SW 1271 (cell line): ENCODE data around the gene MAB21L4.
A peak's percentile ranks its signal among the peaks of the same experiment; 100 is the strongest.
"Not testable (repeated sequence)": the region's sequence is repeated elsewhere in the genome, so short reads cannot be mapped to it uniquely, and the experiment has no call there.

ENCODE experiments used
- DNase-seq, 2 experiments: peaks; one replicate each; lab custom pipeline; 2025; lab: John Stamatoyannopoulos, UW

Gene MAB21L4

DNA sequence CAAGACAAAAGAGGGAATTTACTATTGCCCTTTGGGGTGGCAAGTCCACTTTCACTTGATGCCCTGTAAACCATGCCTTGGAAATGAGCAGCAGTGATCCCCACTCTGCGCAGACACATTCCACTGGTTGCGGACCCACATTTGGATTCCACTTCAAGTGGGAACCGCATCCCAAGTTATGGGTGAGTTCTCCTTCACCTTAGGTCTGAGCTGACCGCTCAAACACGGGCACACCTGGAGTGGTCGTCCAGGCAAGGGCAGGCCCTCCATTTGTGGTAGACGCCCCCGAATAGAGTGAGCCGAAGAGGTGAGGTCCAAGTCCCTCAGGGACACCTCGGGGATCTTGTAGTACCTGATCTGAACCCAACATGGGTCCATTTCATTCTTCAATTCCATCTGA is 37.1 kb downstream of the MAB21L4 start:
- no peak for DNase-seq

DNA sequence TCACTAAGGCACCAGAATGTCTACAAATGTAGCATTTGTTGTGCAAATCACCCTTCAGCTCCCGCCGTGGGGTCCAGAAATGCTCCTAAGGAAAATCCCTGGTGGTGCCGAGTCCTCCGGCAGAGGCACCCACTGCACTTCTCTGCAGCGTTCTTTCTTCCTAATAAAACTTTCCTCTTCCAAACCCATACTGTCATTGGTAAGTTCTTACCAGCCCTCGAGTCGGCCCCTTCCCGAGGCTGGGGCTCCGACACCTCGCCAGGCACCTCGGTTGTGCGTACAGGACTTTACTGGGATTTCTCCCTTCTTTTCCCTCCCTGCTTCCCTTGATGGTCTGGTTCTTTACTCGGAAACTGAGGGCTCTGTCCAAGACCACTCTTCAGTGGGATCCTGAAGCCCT is 37.6 kb downstream of the MAB21L4 start:
- no peak for DNase-seq

DNA sequence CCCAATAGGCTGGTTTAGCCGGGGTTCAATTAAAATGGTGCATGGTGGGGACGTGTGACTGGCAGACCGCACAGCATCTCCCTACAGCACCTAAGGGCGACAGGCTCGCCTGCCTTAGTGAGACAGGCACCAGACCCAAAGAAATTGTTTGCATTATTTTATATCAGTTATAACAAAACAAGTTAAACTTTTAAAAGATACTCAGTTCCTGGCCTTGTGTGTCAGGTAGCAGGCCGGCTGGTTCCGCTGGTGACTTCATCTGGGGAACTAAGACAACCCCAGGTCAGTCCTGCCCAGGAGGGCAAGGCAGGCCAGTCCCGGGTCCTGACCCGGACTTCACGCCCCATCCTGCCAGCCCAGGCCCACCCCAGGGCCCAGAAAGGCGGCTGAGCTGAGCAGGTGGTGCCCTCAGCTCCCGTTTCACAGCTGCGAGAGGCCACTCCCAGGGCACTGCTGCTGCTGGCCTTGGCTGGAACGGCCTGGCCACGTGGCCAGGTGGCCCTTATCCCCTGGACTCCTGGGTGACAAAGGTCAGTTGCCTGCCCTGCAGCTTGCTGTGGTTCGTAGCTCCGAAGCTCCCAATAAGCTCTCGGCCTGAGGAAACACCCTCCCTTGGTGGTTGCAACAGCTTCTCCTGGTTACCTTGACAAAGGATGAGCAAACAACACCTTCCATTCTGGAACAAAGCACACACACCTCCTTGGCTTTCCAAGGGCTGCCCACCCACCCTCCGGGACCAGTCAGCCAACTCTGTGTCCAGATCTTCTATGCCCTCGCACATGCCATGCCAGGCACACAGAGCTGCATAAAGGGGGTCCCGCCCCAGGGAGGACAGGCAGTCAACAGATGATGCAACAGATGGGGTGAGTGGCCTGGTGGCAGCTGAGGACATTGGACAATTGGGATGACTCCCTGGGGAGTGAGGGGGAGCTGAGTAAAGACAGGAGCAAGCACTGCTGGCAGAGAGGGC is 38.6 kb downstream of the MAB21L4 start:
- DNase-seq = no peak

DNA sequence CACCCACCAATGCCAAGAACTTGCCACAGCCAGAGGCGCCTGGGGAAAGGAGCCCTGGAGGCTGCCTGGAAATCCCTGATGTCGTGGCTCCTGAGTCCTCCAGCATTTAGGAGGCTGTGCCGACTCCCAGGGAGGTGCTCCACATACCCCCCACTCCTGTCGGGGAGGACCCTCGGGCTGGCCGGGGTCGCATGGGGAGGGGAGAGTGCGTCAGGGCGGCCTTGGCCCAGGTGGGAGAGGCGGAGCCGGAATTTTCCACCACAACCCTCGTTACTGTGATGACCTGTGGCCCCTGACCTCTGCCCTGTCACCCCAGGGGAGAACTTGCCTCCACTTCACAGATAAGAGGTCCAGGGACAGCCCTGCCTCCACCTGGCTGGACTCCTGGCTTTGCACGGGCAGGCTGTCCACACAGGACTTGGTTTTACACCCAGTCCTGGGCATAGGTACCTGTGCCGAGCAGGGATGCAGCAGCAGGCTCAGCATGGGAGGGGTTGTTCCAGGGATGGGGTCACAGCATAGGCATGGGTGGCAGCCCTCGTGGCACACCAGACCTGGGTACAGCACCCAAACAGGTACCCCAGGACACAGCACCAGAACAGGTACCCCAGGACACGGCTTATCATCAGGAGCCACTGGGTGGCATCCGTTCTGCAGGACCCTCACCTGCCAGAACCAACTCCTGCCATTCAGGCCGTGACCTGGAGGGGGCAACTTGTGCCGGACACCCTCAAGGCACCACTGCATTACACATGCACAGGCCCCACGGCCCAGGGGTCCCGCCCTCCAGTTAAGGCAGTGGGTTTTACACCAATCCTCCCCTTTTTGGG is 39.6 kb downstream of the MAB21L4 start:
- no peak for DNase-seq

DNA sequence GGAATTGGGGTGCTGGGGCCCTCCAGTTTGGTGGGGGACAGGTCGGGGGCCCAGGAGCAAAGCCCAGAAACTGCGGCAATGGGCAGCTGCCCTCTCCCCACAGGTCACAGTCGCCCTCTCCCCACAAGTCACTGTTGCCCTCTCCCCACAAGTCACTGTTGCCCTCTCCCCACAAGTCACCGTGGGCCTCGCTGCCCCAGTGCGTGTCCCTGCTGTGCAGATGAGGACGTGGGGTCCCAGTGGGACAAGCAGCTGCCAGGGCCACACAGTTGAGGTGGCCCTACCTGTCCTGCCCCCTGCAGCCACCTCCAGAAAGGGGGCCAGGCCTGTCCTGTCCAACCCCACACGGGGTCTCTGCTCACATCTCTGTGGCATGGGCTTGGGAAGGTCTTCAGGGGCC is 40.3 kb downstream of the MAB21L4 start:
- DNase-seq = no peak

DNA sequence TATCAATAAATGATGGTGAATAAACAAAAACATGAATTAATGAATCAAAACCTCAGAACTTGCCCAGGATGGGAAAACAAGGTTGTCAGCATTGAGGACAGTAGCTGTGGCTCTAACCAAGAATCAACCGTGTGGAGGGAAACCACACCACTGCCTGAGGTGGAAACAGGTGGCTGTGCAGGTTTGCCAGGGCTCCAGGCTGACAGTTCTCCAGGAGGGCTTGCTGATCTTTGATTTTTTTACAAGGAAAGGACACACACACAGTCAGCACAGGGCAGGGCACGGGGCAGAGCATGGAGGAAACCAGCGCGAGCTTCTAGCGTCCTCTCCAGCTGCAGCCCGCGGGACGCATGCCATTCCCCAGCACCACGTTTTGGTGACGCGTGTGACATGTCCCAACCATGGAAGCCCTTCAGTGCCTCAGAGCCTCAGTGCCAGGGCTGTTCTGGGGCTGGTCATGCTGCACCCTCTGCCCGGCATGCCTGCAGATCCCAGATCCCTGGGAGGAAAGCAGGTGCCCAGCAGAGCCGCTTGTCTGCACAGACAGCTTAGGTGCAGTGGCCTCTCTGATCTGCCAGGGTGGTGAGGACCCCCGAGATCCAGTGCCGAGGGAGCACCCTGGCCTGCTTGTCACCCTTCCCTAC is 43.2 kb downstream of the MAB21L4 start:
- DNase-seq = no peak

DNA sequence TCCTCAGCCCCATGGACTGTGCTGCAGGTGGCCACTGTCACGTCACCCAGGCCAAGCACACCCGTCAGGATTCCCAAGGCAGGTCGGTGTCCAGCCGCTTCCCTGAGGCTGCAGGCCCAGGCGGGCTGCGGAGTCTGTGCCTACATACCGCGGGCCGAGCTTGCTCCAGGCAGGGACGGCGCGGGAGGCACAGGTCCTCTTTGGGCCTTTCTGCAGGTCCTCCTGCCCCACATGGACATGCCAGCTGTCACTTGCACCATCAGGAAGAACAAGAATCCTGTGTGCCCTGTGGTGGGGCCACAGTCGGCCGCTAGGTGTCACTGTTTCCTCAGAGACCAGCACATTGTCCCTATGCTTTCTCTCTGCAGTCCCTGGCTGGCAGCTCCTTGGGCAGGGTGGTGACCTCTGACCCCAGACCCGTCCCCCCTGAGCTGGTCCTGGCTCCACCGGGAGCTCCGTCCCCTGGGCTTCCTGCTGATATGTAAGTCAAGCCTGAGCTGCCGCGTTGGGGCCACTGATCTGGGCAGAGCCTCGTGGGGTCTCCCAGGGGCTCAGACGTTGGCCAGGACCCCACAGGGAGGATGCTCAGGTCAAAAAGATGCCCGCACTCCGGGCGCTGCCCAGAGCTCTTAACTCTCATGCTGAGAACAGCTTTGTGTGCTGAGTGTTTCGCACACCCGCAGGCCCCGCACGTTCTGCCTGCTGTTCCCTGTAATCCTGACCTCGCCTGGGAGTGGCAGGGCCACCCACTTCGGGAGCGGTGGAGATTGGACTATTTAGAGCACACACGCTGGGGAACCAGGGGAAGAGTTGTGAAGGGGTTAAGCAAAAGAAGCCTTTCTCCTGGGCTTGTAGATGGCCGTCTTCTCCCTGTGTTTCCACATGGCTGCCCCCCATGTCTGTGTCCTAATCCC is 44.6 kb downstream of the MAB21L4 start:
- DNase-seq = peak; percentile 61 to 76

DNA sequence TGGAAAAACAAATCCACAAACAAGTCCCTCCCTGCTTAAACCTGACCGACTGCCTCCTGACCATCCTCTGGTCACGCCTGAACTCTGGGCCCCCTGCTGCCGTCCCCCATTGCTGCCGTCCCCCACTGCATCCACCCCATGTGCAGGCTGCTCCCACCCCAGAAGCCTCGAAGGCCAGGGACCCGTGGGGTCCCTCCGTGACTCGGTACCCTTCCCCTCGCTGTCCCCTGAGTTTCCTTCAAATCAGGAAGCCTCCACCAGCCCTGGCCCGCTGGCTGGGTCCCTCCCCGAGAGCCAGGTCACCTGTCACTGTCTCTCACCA is 45.2 kb downstream of the MAB21L4 start:
- no peak for DNase-seq

DNA sequence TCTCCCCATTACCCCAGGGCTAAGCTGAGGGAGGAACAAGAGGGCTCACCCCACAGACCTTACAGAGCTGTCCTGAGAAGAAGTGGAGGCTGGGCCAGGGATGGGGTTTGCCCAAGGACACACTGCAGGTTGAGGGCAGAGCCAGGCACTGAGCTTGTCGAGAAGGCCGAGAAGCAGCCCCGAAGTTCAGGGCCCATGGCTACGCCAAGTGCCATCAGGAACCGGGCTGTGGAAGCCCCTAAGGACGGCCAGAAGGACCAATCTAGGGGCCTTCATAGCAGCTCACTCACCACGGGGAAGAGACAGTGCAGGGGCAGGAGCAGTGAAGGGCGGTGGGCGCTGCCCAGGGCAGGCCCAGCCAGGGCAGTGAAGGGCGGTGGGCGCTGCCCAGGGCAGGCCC is 45.9 kb downstream of the MAB21L4 start:
- no peak for DNase-seq

DNA sequence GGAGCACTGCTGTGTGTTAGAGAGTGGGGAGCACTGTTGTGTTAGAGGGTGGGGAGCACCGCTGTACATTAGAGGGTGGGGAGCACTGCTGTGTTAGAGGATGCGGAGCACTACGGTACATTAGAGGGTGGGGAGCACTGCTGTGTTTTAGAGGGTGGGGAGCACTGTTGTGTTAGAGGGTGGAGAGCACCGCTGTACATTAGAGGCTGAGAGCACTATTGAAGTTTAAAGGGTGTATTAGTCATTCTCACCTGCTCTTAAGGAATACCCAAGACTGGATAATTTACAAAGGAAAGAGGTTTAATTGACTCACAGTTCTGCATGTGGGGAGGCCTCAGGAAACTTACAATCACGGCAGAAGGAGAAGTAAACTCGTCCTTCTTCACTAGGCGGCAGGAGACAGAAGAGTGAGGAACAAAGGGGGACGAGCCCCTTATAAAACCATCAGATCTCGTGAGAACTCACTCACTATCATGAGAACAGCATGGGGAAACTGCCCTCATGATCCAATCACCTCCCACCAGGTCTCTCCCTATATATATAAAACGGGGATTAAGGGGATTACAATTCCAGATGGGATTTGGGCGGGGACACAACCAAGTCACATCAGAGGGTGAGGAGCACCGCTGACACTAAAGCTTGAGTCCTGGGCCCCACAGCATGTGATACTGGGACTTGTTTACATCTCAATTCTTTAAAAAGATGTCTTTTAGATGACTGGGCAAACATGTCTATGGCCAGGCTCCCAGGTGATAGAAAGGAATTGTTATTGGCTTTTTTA is 46.9 kb downstream of the MAB21L4 start:
- DNase-seq = no peak

DNA sequence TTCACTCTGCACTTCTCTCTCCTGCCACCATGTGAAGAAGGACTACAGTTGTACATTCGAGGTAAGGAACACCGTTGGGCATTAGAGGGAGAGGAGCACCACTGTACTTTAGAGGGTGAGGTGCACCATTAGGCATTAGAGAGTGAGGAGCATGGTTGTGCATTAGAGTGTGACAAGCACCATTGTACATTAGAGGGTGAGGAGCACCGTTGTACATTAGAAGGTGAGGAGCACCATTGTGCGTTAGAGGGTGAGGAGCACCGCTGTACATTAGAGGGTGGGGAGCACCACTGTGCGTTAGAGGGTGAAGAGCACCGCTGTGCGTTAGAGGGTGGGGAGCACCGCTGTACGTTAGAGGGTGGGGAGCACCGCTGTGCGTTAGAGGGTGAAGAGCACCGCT is 48.1 kb downstream of the MAB21L4 start:
- DNase-seq = no peak

DNA sequence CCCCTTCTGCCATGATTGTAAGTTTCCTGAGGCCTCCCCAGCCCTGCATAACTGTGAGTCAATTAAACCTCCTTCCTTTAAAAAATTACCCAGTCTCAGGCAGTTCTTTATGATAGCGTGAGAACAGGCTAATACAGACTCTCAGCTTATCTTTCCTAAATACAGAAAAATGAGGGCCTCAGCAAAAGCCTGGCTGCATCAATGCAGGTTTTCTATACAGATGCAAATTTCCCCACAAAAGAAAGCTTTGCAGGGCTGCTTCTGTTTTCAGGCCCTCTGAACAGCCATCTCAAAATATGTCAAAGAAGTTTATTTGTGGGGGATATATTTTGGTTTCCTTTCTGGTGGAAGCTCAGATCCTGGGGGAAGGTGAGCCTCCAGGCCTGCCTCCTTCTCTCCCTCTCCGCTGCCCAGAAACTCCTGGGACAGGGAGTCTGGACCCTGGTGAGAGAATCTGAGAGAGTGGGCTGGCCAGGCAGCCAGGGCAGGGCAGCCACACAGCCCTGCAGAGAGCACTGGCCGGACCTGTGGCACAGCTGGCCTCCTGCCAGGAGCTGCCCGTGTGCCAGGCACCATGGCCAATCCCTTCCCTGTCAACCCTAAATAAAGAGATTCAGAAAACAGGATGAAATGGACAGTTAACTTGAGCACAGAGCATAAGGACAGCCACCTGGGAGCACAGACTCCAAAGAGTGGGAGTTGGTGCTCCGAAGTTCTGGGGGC is 48.9 kb downstream of the MAB21L4 start:
- no peak for DNase-seq

DNA sequence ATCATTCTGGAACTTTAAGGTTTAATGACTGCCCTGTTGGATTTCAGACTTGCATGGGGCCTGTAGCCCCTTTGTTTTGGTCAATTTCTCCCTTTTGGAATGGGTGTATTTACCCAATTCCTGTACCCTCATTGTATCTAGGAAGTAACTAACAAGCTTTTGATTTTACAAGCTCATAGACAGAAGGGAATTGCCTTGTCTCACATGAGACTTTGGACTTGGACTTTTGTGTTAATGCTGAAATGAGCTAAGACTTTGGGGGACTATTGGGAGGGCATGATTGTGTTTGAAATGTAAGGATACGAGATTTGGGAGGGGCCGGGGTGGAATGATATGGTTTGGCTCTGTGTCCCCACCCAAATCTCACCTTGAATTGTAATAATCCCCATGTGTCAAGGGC is 49.6 kb downstream of the MAB21L4 start:
- DNase-seq = not testable (repeated sequence)

DNA sequence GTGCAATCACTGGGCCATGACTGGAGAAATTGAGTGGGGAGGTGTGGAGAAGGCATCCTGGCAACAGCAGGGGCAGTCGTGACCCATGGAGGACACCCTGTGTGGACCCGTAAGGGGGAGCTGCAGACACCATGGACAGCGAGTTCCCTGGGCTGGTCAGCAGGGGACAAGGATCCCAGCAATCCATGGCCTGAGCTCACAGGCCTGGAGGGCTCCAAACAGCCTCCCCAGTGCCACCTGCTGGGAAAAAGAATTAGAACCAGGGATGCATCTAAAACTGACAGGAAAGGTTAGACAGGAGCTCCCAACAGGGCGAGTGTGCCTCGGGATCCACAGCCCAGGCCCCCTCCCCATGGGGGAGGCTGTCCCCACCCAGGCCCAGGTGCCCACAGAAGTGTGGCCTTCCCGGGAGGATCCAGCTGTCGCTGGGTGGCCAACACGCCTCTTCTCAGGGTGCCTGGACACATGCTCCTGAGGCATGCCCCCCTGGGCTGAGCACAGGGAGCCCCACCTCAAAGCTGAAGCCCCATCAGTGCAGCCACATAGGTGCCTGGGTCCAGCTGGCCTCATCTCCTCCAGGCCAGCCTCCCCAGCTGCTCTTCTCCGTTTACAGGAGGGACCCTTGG is 55.4 kb downstream of the MAB21L4 start:
- peak; percentile 71 to 82 for DNase-seq

DNA sequence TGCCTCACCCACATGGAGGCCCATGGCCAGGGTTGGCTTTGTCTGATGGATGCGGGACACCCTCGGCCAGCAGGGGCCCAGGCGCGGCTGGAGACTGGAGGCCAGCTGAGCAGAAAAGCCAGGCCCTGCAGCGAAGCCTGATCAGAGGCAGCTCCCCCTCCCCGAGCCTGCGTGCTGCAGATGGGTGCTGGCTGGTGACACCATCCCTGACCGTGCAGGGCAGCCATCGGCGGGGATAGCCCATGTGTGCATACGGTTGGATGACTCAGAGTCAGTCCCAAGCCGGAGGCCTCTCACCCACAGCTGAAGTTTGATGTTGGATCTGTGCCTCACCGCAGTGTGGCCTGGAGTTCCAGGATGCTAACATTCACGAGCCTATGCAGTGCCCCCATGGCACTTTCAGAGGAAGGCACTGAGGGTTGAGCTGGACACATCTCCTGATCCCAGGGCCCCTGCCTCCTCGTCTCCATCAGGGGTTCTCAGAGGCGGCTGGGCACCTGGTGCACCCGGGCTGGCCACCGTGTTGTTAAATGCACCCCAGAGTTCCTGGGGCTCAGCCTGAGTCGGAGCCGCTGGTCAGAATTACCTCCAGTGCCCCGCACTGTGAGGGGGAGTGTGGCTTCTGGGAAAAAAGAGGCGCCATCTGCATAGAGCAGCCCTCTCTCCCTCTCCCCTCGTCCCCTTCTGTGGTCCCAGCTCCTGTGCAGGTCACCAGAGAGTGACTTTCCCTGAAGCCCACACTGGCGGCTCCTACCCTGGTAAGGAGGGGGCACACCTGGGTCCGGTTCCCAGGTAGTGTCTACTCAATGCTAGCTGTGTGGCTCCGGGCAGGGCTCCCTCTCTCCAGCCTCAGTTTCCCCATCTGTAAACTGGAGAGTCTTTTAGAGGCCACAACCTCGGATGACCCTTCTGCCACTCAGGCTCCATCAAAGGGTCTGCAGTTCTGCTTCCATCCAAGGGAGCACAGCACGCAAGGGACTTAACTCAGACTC is 56.5 kb downstream of the MAB21L4 start:
- DNase-seq = no peak

DNA sequence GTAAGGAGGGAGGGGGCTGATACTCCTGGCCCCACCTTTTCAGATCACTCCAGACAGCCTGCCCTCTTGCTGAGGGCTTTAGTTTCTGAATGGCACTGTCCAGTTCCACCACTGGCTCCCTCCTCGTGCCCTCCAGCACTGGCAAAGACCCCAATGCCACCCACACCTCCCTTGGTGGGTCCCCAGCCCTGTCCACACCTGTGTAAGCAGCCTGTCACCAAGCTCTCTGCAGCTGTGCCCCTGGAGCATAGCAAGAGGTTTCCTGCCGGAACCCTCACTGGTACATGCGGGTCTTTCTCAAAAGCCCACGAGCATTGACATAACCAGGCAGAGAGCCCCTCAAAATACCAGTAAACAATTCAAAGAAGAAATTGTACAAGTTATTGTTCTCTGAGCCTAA is 58.3 kb downstream of the MAB21L4 start:
- DNase-seq = no peak

DNA sequence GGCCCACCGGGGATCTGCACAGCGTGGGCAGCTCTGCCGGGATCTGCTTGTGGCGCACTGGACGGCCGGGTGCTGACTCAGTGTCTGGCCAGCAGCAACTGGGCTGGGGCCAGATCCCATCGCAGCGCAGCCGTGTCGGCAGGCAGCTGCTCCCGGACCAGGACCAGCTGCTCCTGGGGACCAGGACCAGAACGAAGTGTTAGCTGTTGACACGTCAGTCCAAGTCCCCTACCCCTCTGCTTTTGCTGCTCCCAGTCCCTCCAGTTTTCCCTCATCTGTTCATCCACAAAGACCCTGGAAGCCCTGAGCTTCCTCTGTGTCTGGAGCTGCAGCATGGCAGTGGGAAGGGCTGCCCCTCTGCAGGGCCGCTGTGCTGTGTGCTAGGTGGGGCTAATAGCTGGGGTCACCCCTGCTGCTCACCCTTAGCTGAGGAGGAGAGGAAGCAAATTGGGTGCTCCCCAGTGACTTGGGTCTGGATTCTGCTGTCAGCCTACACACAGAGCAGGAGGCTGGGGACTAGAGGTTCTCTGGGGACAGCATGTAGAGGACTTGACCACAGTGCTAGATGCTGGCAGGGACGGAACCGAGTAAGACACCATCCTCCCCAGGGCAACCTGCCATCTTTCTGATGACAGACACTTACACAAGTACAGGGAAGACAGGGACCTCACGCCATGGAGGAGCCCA is 59.0 kb downstream of the MAB21L4 start:
- DNase-seq = no peak
